ENCODE data around the gene SINHCAF. TPM values are rescaled to one million over a fixed set of nuclear protein-coding genes. Genes with fewer than 3 reads are reported as not detected.

SINHCAF gene
- total RNA-seq, 1 donor from 2014 or later, result 154 TPM

GRCh38 chr12:31300783-31301182, 25.2 kb downstream of the SINHCAF start:
- no peak overlapping the region for H3K27ac Mint-ChIP-seq

GRCh38 chr12:31300341-31300740, 25.6 kb downstream of the SINHCAF start:
- no peak for TF ChIP-seq CTCF (conservative IDR thresholded peaks at IDR 0.05)
- peaks cover 75% of the 10 kb centered on the region for H3K36me3 Mint-ChIP-seq
- no peaks in the 10 kb centered on the region for H3K4me1 Mint-ChIP-seq (ENCODE audit: unreplicated experiment)
- H3K9me3 Mint-ChIP-seq, result no peaks in the 10 kb centered on the region
- H3K27me3 Mint-ChIP-seq, result no peaks in the 10 kb centered on the region
- DNase-seq (ENCODE audit: extremely low spot score, unreplicated experiment), result no peak
- H3K27ac Mint-ChIP-seq, result no peak overlapping the region
- no peak overlapping the region for H3K4me3 Mint-ChIP-seq

More at GRCh38 chr12:31300783-31301182, 25.2 kb downstream of the SINHCAF start:
- no peak for TF ChIP-seq CTCF (conservative IDR thresholded peaks at IDR 0.05)
- Mint-ChIP-seq H3K36me3 (peaks cover 76% of the 10 kb centered on the region), H3K4me1 (ENCODE audit: unreplicated experiment) (no peaks in the 10 kb centered on the region), H3K27me3 (no peaks in the 10 kb centered on the region), H3K4me3 (no peak overlapping the region), H3K9me3 (no peaks in the 10 kb centered on the region)
- no peak for DNase-seq (ENCODE audit: extremely low spot score, unreplicated experiment)

- peak overlapping the region; percentile 61 for H3K27ac Mint-ChIP-seq
Observed at GRCh38 chr12:31298922-31299321, 27.0 kb downstream of the SINHCAF start.

GRCh38 chr12:31298515-31298910, 27.4 kb downstream of the SINHCAF start:
- TF ChIP-seq CTCF (conservative IDR thresholded peaks at IDR 0.05), result no peak
- H3K4me3 Mint-ChIP-seq, result no peak overlapping the region
- H3K36me3 Mint-ChIP-seq, result peaks cover 72% of the 10 kb centered on the region
- H3K27me3 Mint-ChIP-seq, result no peaks in the 10 kb centered on the region
- no peaks in the 10 kb centered on the region for H3K9me3 Mint-ChIP-seq
- peak overlapping the region; percentile 61 for H3K27ac Mint-ChIP-seq
- no peaks in the 10 kb centered on the region for H3K4me1 Mint-ChIP-seq (ENCODE audit: unreplicated experiment)
- DNase-seq (ENCODE audit: extremely low spot score, unreplicated experiment), result no peak

More at GRCh38 chr12:31298922-31299321, 27.0 kb downstream of the SINHCAF start:
- H3K9me3 Mint-ChIP-seq, result no peaks in the 10 kb centered on the region
- TF ChIP-seq CTCF (conservative IDR thresholded peaks at IDR 0.05), result no peak
- no peak for DNase-seq (ENCODE audit: extremely low spot score, unreplicated experiment)
- no peak overlapping the region for H3K4me3 Mint-ChIP-seq
- H3K36me3 Mint-ChIP-seq, result peaks cover 72% of the 10 kb centered on the region
- no peaks in the 10 kb centered on the region for H3K27me3 Mint-ChIP-seq
- H3K4me1 Mint-ChIP-seq (ENCODE audit: unreplicated experiment), result no peaks in the 10 kb centered on the region

GRCh38 chr12:31297572-31298514, 28.1 kb downstream of the SINHCAF start:
- no peaks in the 10 kb centered on the region for H3K9me3 Mint-ChIP-seq
- TF ChIP-seq CTCF (conservative IDR thresholded peaks at IDR 0.05), result no peak
- peak overlapping the region; percentile 21 for H3K27ac Mint-ChIP-seq
- H3K27me3 Mint-ChIP-seq, result no peaks in the 10 kb centered on the region
- H3K36me3 Mint-ChIP-seq, result peaks cover 72% of the 10 kb centered on the region
- no peak for DNase-seq (ENCODE audit: extremely low spot score, unreplicated experiment)
- H3K4me3 Mint-ChIP-seq, result no peak overlapping the region
- no peaks in the 10 kb centered on the region for H3K4me1 Mint-ChIP-seq (ENCODE audit: unreplicated experiment)

Measured in type B pancreatic cell (in vitro differentiated cells).